Keratinocyte (primary cell): ENCODE measurements around the gene ANXA2R.

Experiments used
- CTCF ChIP-seq, 3 experiments: IDR thresholded peaks in 1 of 3; conservative IDR thresholded peaks in 1 of 3; optimal IDR thresholded peaks in 1 of 3; 2 replicates in 2 of 3; 3 replicates in 1 of 3; pipeline versions ENCODE3 to v1.5.1; 2011; ENCODE audit warnings: low read length in 3 of 3, mild to moderate bottlenecking in 3 of 3, moderate library complexity in 2 of 3, control low read depth in 1 of 3, inconsistent platforms in 1 of 3; ENCODE audit not compliant: insufficient read depth in 2 of 3; ENCODE audit errors: extremely low read depth in 1 of 3
- EZH2 ChIP-seq: IDR thresholded peaks from one replicate; pipeline ENCODE4 v1.6.1; 2012; ENCODE audit warnings: inconsistent platforms, mild to moderate bottlenecking, low read length, moderate library complexity

- TF ChIP-seq CTCF (optimal IDR thresholded peaks at IDR 0.05 in 1 of 3, IDR thresholded peaks at IDR 0.05 in 1 of 3, conservative IDR thresholded peaks at IDR 0.05 in 1 of 3; ENCODE audit: extremely low read depth in 1 of 3, insufficient read depth in 2 of 3, low read length in 3 of 3) = no peak
- no peak for TF ChIP-seq EZH2
Observed at GRCh38 chr5:42992088-42992879, 47.8 kb downstream of the ANXA2R start.
